OCI-LY3 (cell line): ENCODE results near the gene CTNNA1.

Source experiments
- EZH2phosphoT487 ChIP-seq: fragments of 200-600 bp; shearing (Covaris generic); IDR thresholded peaks from 2 replicates; pipeline ENCODE4 v1.6.1; 2018; ENCODE audit warnings: antibody characterized with exemption, mixed run types, low read depth
- TF ChIP-seq, protein P1 (sequence below): fragments of 200-600, 300-600 bp; sonication (generic); IDR thresholded peaks from 2 replicates; pipeline ENCODE4 v1.5.1; 2014; ENCODE audit warnings: antibody characterized with exemption, low read length, low read depth

DNA sequence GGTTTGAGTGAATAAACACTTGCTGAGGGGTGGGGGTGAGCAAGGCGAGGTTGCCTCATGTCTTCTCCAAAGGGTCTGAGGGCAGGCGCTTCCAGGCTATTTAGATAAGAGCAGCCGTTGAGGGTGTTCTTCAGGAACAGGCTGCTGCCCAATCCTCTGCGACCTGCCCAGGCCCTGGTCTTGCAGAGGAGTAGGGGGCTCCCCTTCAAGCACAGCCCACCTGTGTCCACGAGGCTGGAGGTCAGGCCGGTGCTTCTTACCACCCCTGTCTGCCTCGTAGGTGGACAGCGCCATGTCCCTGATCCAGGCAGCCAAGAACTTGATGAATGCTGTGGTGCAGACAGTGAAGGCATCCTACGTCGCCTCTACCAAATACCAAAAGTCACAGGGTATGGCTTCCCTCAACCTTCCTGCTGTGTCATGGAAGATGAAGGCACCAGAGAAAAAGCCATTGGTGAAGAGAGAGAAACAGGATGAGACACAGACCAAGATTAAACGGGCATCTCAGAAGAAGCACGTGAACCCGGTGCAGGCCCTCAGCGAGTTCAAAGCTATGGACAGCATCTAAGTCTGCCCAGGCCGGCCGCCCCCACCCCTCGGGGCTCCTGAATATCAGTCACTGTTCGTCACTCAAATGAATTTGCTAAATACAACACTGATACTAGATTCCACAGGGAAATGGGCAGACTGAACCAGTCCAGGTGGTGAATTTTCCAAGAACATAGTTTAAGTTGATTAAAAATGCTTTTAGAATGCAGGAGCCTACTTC, 180.5 kb downstream of the CTNNA1 start:
- TF ChIP-seq, protein P1, sequence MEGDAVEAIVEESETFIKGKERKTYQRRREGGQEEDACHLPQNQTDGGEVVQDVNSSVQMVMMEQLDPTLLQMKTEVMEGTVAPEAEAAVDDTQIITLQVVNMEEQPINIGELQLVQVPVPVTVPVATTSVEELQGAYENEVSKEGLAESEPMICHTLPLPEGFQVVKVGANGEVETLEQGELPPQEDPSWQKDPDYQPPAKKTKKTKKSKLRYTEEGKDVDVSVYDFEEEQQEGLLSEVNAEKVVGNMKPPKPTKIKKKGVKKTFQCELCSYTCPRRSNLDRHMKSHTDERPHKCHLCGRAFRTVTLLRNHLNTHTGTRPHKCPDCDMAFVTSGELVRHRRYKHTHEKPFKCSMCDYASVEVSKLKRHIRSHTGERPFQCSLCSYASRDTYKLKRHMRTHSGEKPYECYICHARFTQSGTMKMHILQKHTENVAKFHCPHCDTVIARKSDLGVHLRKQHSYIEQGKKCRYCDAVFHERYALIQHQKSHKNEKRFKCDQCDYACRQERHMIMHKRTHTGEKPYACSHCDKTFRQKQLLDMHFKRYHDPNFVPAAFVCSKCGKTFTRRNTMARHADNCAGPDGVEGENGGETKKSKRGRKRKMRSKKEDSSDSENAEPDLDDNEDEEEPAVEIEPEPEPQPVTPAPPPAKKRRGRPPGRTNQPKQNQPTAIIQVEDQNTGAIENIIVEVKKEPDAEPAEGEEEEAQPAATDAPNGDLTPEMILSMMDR, result no peak
- no peak for TF ChIP-seq EZH2phosphoT487
